Kidney (tissue), 14 donors: ENCODE data around the gene CCDC127. TPM values are rescaled to one million over a fixed set of nuclear protein-coding genes. Genes with fewer than 3 reads are reported as not detected.

Source experiments
- DNase-seq, 5 donors: peaks; one replicate each; pipeline ENCODE4 v3.0.0-alpha.2; 2013 to 2020
- FAIRE-seq: peaks from 2 replicates; lab custom pipeline; 2012; peaks lifted over from hg19 to GRCh38; lab: Jason Lieb, UNC
- H3K27ac ChIP-seq, 2 donors: one replicate each; pipeline ENCODE4 v1.7.0; 2013; ENCODE audit warnings: low read depth in 2 of 2, low read length in 2 of 2, inconsistent platforms in 1 of 2
- H3K27me3 ChIP-seq: one replicate; pipeline ENCODE4 v1.7.1; 2013; ENCODE audit warnings: low read length, inconsistent platforms; ENCODE audit not compliant: control insufficient read depth, insufficient read depth
- H3K36me3 ChIP-seq, 3 donors: one replicate each; pipeline versions ENCODE4 v1.7.0 to v1.7.1; 2013; ENCODE audit warnings: low read length in 3 of 3, control low read depth in 1 of 3, inconsistent platforms in 1 of 3; ENCODE audit not compliant: insufficient read depth in 3 of 3, control insufficient read depth in 2 of 3
- H3K4me1 ChIP-seq, 3 donors: one replicate each; pipeline versions ENCODE4 v1.7.0 to v1.7.1; 2013; ENCODE audit warnings: low read length in 3 of 3, inconsistent platforms in 1 of 3, low read depth in 1 of 3; ENCODE audit not compliant: control insufficient read depth in 2 of 3, insufficient read depth in 2 of 3
- H3K4me3 ChIP-seq, 3 donors: one replicate each; pipeline versions ENCODE4 v1.7.0 to v1.8.1; 2013; ENCODE audit warnings: low read length in 3 of 3, control low read depth in 1 of 3, inconsistent platforms in 1 of 3
- H3K9ac ChIP-seq, 3 donors: one replicate each; pipeline versions ENCODE4 v1.7.0 to v1.7.1; 2013; ENCODE audit warnings: low read length in 3 of 3, control low read depth in 1 of 3, inconsistent platforms in 1 of 3
- H3K9me3 ChIP-seq, 3 donors: one replicate each; pipeline versions ENCODE4 v1.7.0 to v1.7.1; 2013; ENCODE audit warnings: low read length in 3 of 3, control low read depth in 1 of 3, inconsistent platforms in 1 of 3; ENCODE audit not compliant: control insufficient read depth in 2 of 3, insufficient read depth in 1 of 3
- intact Hi-C: fragments of 100-400 bp; cut with DNase I; formaldehyde crosslinking; loops from one replicate; pipeline ENCODE4 v1.11.1; 2022
- polyA plus RNA-seq: library from polyadenylated mRNA; stranded (reverse); fragments of 350-450 nt; fragmentation: Illumina TruSeq; extraction: RNeasy Lipid Tissue Mini Kit (QIAGEN cat#74804); gene quantifications from one replicate; pipeline ENCODE4 v1.2.3, GENCODE V29; 2014; ENCODE audit warnings: low read depth, low replicate concordance; ENCODE audit not compliant: insufficient read depth
- total RNA-seq: library from RNA; stranded (reverse); fragmentation: NEBNext Ultra II Directional; extraction: Animal tissue kit (Norgen Biotek cat#: 25700); gene quantifications from one replicate; pipeline ENCODE4 v1.2.1, GENCODE V29; 2021
- TF ChIP-seq, protein P1 (sequence below): IDR thresholded peaks from 3 replicates; pipeline ENCODE4 v1.5.1; 2012; ENCODE audit warnings: mild to moderate bottlenecking, moderate library complexity, borderline replicate concordance; ENCODE audit not compliant: insufficient read depth; ENCODE audit errors: extremely low read depth
- donor health status: control.
- donor health status: control.
- donor health status: control.
- donor health status: control.
- donor health status: control.
- donor health status: DM: yes; HTN: yes; CAD: no.
- donor health status: Normal renal cell carcinoma (clear cell type).

CCDC127 gene
- total and polyA plus RNA-seq, 2 donors from 2014 or later, result 3.2 to 5.9 TPM

GRCh38 chr5:194102-194501 lies 23.9 kb downstream of the CCDC127 start:
- Histone ChIP-seq H3K4me3 (no peak overlapping the region), H3K36me3 (no peaks in the 10 kb centered on the region), H3K4me1 (peaks cover 0 to 9% (median 0%) of the 10 kb centered on the region in 3 donors), H3K9me3 (no peaks in the 10 kb centered on the region), H3K27ac (no peak overlapping the region), H3K27me3 (no peaks in the 10 kb centered on the region), H3K9ac (no peak overlapping the region)
- DNase-seq (peak in 2 of 5 donors; percentile 34 to 58), FAIRE-seq (no peak)
- TF ChIP-seq, protein P1, sequence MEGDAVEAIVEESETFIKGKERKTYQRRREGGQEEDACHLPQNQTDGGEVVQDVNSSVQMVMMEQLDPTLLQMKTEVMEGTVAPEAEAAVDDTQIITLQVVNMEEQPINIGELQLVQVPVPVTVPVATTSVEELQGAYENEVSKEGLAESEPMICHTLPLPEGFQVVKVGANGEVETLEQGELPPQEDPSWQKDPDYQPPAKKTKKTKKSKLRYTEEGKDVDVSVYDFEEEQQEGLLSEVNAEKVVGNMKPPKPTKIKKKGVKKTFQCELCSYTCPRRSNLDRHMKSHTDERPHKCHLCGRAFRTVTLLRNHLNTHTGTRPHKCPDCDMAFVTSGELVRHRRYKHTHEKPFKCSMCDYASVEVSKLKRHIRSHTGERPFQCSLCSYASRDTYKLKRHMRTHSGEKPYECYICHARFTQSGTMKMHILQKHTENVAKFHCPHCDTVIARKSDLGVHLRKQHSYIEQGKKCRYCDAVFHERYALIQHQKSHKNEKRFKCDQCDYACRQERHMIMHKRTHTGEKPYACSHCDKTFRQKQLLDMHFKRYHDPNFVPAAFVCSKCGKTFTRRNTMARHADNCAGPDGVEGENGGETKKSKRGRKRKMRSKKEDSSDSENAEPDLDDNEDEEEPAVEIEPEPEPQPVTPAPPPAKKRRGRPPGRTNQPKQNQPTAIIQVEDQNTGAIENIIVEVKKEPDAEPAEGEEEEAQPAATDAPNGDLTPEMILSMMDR, result no peak
- intact Hi-C loops, result no loop called here

- DNase-seq (peak in 2 of 5 donors; percentile 54 to 69), FAIRE-seq (no peak)
- Histone ChIP-seq H3K9ac (no peak overlapping the region), H3K9me3 (no peaks in the 10 kb centered on the region), H3K36me3 (no peaks in the 10 kb centered on the region), H3K27me3 (no peaks in the 10 kb centered on the region), H3K27ac (no peak overlapping the region), H3K4me1 (peaks cover 0 to 12% (median 3%) of the 10 kb centered on the region in 3 donors), H3K4me3 (no peak overlapping the region)
- intact Hi-C loops, result no loop called here
- TF ChIP-seq, protein P1, result no peak
These were observed 24.8 kb downstream of the CCDC127 start for GRCh38 chr5:192970-193831.

- Histone ChIP-seq H3K4me3 (no peak overlapping the region), H3K9me3 (no peaks in the 10 kb centered on the region), H3K27ac (no peak overlapping the region), H3K4me1 (peaks cover 0 to 14% (median 3%) of the 10 kb centered on the region in 3 donors), H3K27me3 (no peaks in the 10 kb centered on the region), H3K9ac (no peak overlapping the region), H3K36me3 (no peaks in the 10 kb centered on the region)
- TF ChIP-seq, protein P1, result no peak
- FAIRE-seq (no peak), DNase-seq (no peak)
- intact Hi-C loops, result no loop called here
These were observed 25.3 kb downstream of the CCDC127 start for GRCh38 chr5:192691-192969.
